PC-9 (cell line): ENCODE data around the gene CYP2F1. TPM values are rescaled to one million over a fixed set of nuclear protein-coding genes. Genes with fewer than 3 reads are reported as not detected.
A peak's percentile ranks its signal among the peaks of the same experiment; 100 is the strongest.

Experiments
- BruUV-seq: library from RNA; stranded (reverse); fragments of 400-500 nt; replicated peaks from 2 replicates; lab custom pipeline; 2021; lab: Mats Ljungman, UMichigan
- CTCF ChIA-PET: fragments of 300-600 bp; sonication (Branson Sonifier 250); formaldehyde crosslinking; loops from one replicate; lab custom pipeline; 2022; ENCODE audit warnings: antibody characterized with exemption; lab: Charles Lee
- POLR2A ChIA-PET: fragments of 300-600 bp; sonication (Branson Sonifier 250); formaldehyde crosslinking; loops from one replicate; lab custom pipeline; 2022; ENCODE audit warnings: antibody characterized with exemption; ENCODE audit not compliant: unreplicated experiment; lab: Charles Lee
- DNase-seq, 2 experiments: peaks; one replicate each; pipeline versions ENCODE4 v3.0.0 to v3.0.0-alpha.2; 2015 to 2022; ENCODE audit warnings: mixed read lengths in 1 of 2
- H2AFZ ChIP-seq: fragments of 200-600 bp; sonication (generic); 2 replicates; pipeline ENCODE4 v1.8.1; 2017; ENCODE audit warnings: antibody characterized with exemption
- H3F3A ChIP-seq: fragments of 200-600 bp; sonication (generic); 2 replicates; pipeline ENCODE4 v1.8.1; 2017; ENCODE audit warnings: antibody characterized with exemption, mild to moderate bottlenecking, low read depth; ENCODE audit not compliant: insufficient read depth
- H3K27ac ChIP-seq: fragments of 200-600 bp; sonication (generic); 2 replicates; pipeline ENCODE4 v1.6.1; 2016; ENCODE audit warnings: mixed run types
- H3K27me3 ChIP-seq: fragments of 200-600 bp; sonication (generic); 2 replicates; pipeline ENCODE4 v1.6.1; 2016; ENCODE audit warnings: low read depth, mixed run types; ENCODE audit not compliant: insufficient read depth
- H3K36me3 ChIP-seq: fragments of 200-600 bp; sonication (generic); 2 replicates; pipeline ENCODE4 v1.6.1; 2016; ENCODE audit warnings: low read depth, mixed run types
- H3K4me1 ChIP-seq: fragments of 200-600 bp; sonication (generic); replicated peaks from 2 replicates; pipeline ENCODE4 v1.6.1; 2016; ENCODE audit warnings: mixed run types; ENCODE audit not compliant: insufficient read depth
- H3K4me2 ChIP-seq: fragments of 200-600 bp; sonication (generic); 2 replicates; pipeline ENCODE4 v1.6.1; 2017; ENCODE audit warnings: mixed run types
- H3K4me3 ChIP-seq: fragments of 200-600 bp; sonication (generic); 2 replicates; pipeline ENCODE4 v1.6.1; 2016; ENCODE audit warnings: mixed run types
- H3K79me2 ChIP-seq: fragments of 200-600 bp; sonication (generic); 2 replicates; pipeline ENCODE4 v1.6.1; 2017; ENCODE audit warnings: low read depth, mixed run types
- H3K9me2 ChIP-seq: fragments of 200-600 bp; sonication (generic); 2 replicates; pipeline ENCODE4 v1.8.1; 2017; ENCODE audit warnings: mild to moderate bottlenecking; ENCODE audit not compliant: insufficient read depth
- H3K9me3 ChIP-seq: fragments of 200-600 bp; sonication (generic); 2 replicates; pipeline ENCODE4 v1.8.1; 2016; ENCODE audit warnings: low read depth; ENCODE audit not compliant: insufficient read depth
- H4K20me1 ChIP-seq: fragments of 200-600 bp; sonication (generic); 2 replicates; pipeline ENCODE4 v1.8.1; 2017; ENCODE audit not compliant: insufficient read depth
- CTCF ChIP-seq: fragments of 200-600 bp; sonication (generic); conservative IDR thresholded peaks from 2 replicates; pipeline ENCODE4 v1.6.1; 2017; ENCODE audit warnings: mixed run types, antibody characterized with exemption, mild to moderate bottlenecking, moderate library complexity
- EZH2 ChIP-seq: fragments of 200-600 bp; sonication (generic); IDR thresholded peaks from 2 replicates; pipeline ENCODE4 v1.8.0; 2017; ENCODE audit warnings: antibody characterized with exemption, low read depth
- intact Hi-C: fragments of 100-400 bp; cut with micrococcal nuclease; formaldehyde crosslinking; loops from one replicate; pipeline ENCODE4 v1.10.0; 2022; ENCODE audit not compliant: unreplicated experiment
- total RNA-seq: library from RNA; stranded (reverse); gene quantifications from 2 replicates; pipeline ENCODE4 v1.2.3, GENCODE V29; 2021

CYP2F1 gene
- total RNA-seq, 1 experiment from 2014 or later = not detected

GRCh38 chr19:41083516-41083915, 30.7 kb upstream of the CYP2F1 start:
- H3K4me1 ChIP-seq = peaks cover 35% of the 10 kb centered on the region
- no peaks in the 10 kb centered on the region for H3K9me2 ChIP-seq
- H3K9me3 ChIP-seq = peaks cover 4% of the 10 kb centered on the region; the same call in 1 of the 2 replicates
- no peaks in the 10 kb centered on the region for H4K20me1 ChIP-seq
- TF ChIP-seq CTCF (no peak), EZH2 (no peak)
- CTCF ChIA-PET = no interaction called here
- intact Hi-C loops = loop anchor here (1.0 kb wide), 1 partner anchor 51 kb away; no protein-coding TSS in a partner anchor
- H3K27me3 ChIP-seq = no peaks in the 10 kb centered on the region
- DNase-seq = peak; percentile 79 to 98
- POLR2A ChIA-PET = no interaction called here
- peaks cover 20% of the 10 kb centered on the region for H3F3A ChIP-seq
- H3K79me2 ChIP-seq = no peaks in the 10 kb centered on the region
- H2AFZ ChIP-seq = no peak overlapping the region
- H3K36me3 ChIP-seq = no peaks in the 10 kb centered on the region
- H3K27ac ChIP-seq = peak overlapping the region; percentile 97
- BruUV-seq = no TSS peak
- H3K4me2 ChIP-seq = peak overlapping the region; percentile 39
- no peak overlapping the region for H3K4me3 ChIP-seq

GRCh38 chr19:41085748-41086415, 28.4 kb upstream of the CYP2F1 start:
- Histone ChIP-seq H4K20me1 (no peaks in the 10 kb centered on the region), H3K27me3 (no peaks in the 10 kb centered on the region)
- CTCF ChIA-PET = no interaction called here

GRCh38 chr19:41088151-41088550, 26.1 kb upstream of the CYP2F1 start, which contains the start of gene CYP2A13:
CYP2A13 (plus strand) TSS chr19:41088451; CDS start chr19:41088472, 21 bp downstream.
- H3K27me3 ChIP-seq = no peaks in the 10 kb centered on the region
- H3F3A ChIP-seq = peaks cover 13% of the 10 kb centered on the region
- BruUV-seq = no TSS peak
- no peak within 1 kb of the TSS for H3K27ac ChIP-seq
- H3K4me2 ChIP-seq = no peak within 1 kb of the TSS
- H4K20me1 ChIP-seq = no peaks in the 10 kb centered on the region
- ChIA-PET CTCF (no interaction called here), POLR2A (no interaction called here)
- H3K79me2 ChIP-seq = no peaks in the 10 kb centered on the region
- peaks cover 20% of the 10 kb centered on the region for H3K4me1 ChIP-seq
- TF ChIP-seq EZH2 (no peak), CTCF (no peak)
- no peaks in the 10 kb centered on the region for H3K9me3 ChIP-seq
- H3K9me2 ChIP-seq = no peaks in the 10 kb centered on the region
- no peak for DNase-seq
- H2AFZ ChIP-seq = no peak within 1 kb of the TSS
- intact Hi-C loops = no loop called here
- no peaks in the 10 kb centered on the region for H3K36me3 ChIP-seq
- H3K4me3 ChIP-seq = no peak within 1 kb of the TSS

More at GRCh38 chr19:41085748-41086415, 28.4 kb upstream of the CYP2F1 start:
- H2AFZ ChIP-seq = no peak overlapping the region
- intact Hi-C loops = no loop called here
- no peak overlapping the region for H3K4me2 ChIP-seq
- peaks cover 35% of the 10 kb centered on the region for H3K4me1 ChIP-seq
- H3K36me3 ChIP-seq = no peaks in the 10 kb centered on the region
- no peaks in the 10 kb centered on the region; the same call in 1 of the 2 replicates for H3K9me3 ChIP-seq
- H3F3A ChIP-seq = peaks cover 20% of the 10 kb centered on the region
- TF ChIP-seq CTCF = no peak
- H3K4me3 ChIP-seq = no peak overlapping the region
- H3K79me2 ChIP-seq = no peaks in the 10 kb centered on the region
- POLR2A ChIA-PET = no interaction called here
- no peak overlapping the region for H3K27ac ChIP-seq
- no TSS peak for BruUV-seq
- H3K9me2 ChIP-seq = no peaks in the 10 kb centered on the region
- DNase-seq = no peak
